SK-N-SH treated with all-trans-retinoic acid at 6 μM for 48 hours (cell line): ENCODE results near the gene RIT1.

ENCODE experiments used
- ARNTL ChIP-seq: fragments of 450-650 bp; formaldehyde crosslinking; IDR thresholded peaks from 2 replicates; pipeline ENCODE4 v1.5.0; 2020; ENCODE audit warnings: low read depth, mild to moderate bottlenecking, moderate library complexity, borderline replicate concordance
- ISL1 ChIP-seq: fragments of 250-450 bp; sonication (Bioruptor Pico); IDR thresholded peaks from 2 replicates; pipeline ENCODE4 v2.1.2; 2022; ENCODE audit warnings: mild to moderate bottlenecking, moderate library complexity
- PPARA ChIP-seq: fragments of 250-450 bp; sonication (Bioruptor Pico); IDR thresholded peaks from 2 replicates; pipeline ENCODE4 v1.5.0; 2020; ENCODE audit warnings: mild to moderate bottlenecking, borderline replicate concordance
- RARB ChIP-seq: fragments of 250-450 bp; sonication (Bioruptor Pico); IDR thresholded peaks from 2 replicates; pipeline ENCODE4 v1.8.0; 2021; ENCODE audit warnings: mild to moderate bottlenecking, moderate library complexity
- SNAI2 ChIP-seq: fragments of 250-450 bp; sonication (Bioruptor Pico); IDR thresholded peaks from 2 replicates; pipeline ENCODE4 v1.5.0; 2020; ENCODE audit warnings: mild to moderate bottlenecking, moderate library complexity
- TOX ChIP-seq: fragments of 250-450 bp; sonication (Bioruptor Pico); IDR thresholded peaks from 2 replicates; pipeline ENCODE4 v1.8.0; 2021; ENCODE audit warnings: mild to moderate bottlenecking, moderate library complexity, borderline replicate concordance
- ZC3H10 ChIP-seq: fragments of 250-450 bp; sonication (Bioruptor Pico); IDR thresholded peaks from 2 replicates; pipeline ENCODE4 v1.5.1; 2021; ENCODE audit warnings: mild to moderate bottlenecking, moderate library complexity
- ZFP30 ChIP-seq: fragments of 450-650 bp; formaldehyde crosslinking; IDR thresholded peaks from 2 replicates; pipeline ENCODE4 v1.5.0; 2022; ENCODE audit warnings: mild to moderate bottlenecking, moderate library complexity
- ZNF70 ChIP-seq: fragments of 450-650 bp; formaldehyde crosslinking; IDR thresholded peaks from 2 replicates; pipeline ENCODE4 v1.5.0; 2020; ENCODE audit warnings: mild to moderate bottlenecking, moderate library complexity
- TF ChIP-seq, protein P1 (sequence below): fragments of 250-450 bp; sonication (Bioruptor Pico); IDR thresholded peaks from 2 replicates; pipeline ENCODE4 v1.5.1; 2020; ENCODE audit warnings: low read depth, mild to moderate bottlenecking, moderate library complexity
- TF ChIP-seq, protein P2 (sequence below): fragments of 250-450 bp; sonication (Bioruptor Pico); IDR thresholded peaks from 2 replicates; pipeline ENCODE4 v1.8.0; 2020; ENCODE audit warnings: mild to moderate bottlenecking, moderate library complexity, borderline replicate concordance

DNA sequence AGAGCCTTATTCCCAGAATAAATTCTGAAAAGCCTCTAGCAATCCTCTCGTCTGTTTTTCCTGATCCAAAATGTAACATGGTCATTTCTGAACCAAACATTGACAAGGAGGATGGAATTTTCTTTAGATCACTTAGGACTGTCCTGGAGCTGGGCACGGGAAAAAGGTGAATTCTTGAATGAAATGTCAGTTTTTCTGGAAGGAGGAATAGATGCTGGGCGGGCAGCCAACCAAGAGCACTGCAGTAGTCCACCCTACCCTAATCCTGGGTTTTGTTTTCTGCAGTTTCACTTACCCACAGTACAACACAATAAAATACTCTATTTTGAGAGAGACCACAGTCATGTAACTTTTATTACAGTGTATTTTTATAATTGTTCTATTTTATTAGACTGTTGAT is 20.9 kb downstream of the RIT1 start:
- TF ChIP-seq TOX (CRISPR knock-in tag) (no peak), ARNTL (CRISPR knock-in tag) (no peak), RARB (CRISPR knock-in tag) (no peak), ZC3H10 (CRISPR knock-in tag) (no peak), ZFP30 (CRISPR knock-in tag) (no peak), ISL1 (CRISPR knock-in tag) (no peak), SNAI2 (CRISPR knock-in tag) (no peak), PPARA (CRISPR knock-in tag) (no peak), ZNF70 (CRISPR knock-in tag) (no peak)
- TF ChIP-seq, protein P1, sequence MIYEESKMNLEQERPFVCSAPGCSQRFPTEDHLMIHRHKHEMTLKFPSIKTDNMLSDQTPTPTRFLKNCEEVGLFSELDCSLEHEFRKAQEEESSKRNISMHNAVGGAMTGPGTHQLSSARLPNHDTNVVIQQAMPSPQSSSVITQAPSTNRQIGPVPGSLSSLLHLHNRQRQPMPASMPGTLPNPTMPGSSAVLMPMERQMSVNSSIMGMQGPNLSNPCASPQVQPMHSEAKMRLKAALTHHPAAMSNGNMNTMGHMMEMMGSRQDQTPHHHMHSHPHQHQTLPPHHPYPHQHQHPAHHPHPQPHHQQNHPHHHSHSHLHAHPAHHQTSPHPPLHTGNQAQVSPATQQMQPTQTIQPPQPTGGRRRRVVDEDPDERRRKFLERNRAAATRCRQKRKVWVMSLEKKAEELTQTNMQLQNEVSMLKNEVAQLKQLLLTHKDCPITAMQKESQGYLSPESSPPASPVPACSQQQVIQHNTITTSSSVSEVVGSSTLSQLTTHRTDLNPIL = no peak
- TF ChIP-seq, protein P2, sequence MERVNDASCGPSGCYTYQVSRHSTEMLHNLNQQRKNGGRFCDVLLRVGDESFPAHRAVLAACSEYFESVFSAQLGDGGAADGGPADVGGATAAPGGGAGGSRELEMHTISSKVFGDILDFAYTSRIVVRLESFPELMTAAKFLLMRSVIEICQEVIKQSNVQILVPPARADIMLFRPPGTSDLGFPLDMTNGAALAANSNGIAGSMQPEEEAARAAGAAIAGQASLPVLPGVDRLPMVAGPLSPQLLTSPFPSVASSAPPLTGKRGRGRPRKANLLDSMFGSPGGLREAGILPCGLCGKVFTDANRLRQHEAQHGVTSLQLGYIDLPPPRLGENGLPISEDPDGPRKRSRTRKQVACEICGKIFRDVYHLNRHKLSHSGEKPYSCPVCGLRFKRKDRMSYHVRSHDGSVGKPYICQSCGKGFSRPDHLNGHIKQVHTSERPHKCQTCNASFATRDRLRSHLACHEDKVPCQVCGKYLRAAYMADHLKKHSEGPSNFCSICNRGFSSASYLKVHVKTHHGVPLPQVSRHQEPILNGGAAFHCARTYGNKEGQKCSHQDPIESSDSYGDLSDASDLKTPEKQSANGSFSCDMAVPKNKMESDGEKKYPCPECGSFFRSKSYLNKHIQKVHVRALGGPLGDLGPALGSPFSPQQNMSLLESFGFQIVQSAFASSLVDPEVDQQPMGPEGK (CRISPR knock-in tag) = no peak
